HepG2 (cell line): ENCODE data around the gene GTF2A1. TPM values are rescaled to one million over a fixed set of nuclear protein-coding genes. Genes with fewer than 3 reads are reported as not detected.

Experiments
- ATAC-seq: fragments of 200-7000 bp; cut with Tn5 transposase; 3 replicates; pipeline ENCODE4 v1.9.1; 2020; ENCODE audit warnings: mild to moderate bottlenecking, moderate library complexity
- BruUV-seq: library from RNA; stranded (reverse); fragments of 400-500 nt; replicated peaks from 2 replicates; lab custom pipeline; 2021; lab: Mats Ljungman, UMichigan
- CTCF ChIA-PET: fragments of 300-600 bp; formaldehyde crosslinking; extraction: SDS; loops from one replicate; lab custom pipeline; 2021; ENCODE audit warnings: low total read pairs, inconsistent platforms, low intra/inter-chr PET ratio; lab: Yijun Ruan, JAX
- POLR2A ChIA-PET: fragments of 350-600 bp; sonication (Branson Sonifier 250); formaldehyde crosslinking; loops from one replicate; lab custom pipeline; 2020; ENCODE audit warnings: antibody characterized with exemption, inconsistent platforms; lab: Yijun Ruan, JAX
- DNase-seq: peaks from one replicate; pipeline ENCODE4 v3.0.0-alpha.2; 2015; ENCODE audit warnings: low spot score
- FAIRE-seq: peaks from 3 replicates; lab custom pipeline; 2011; peaks lifted over from hg19 to GRCh38; lab: Jason Lieb, UNC
- H2AFZ ChIP-seq: one replicate; pipeline ENCODE4 v1.6.1; 2011; ENCODE audit warnings: low read length, inconsistent platforms
- H3K27ac ChIP-seq: fragments of 300-600 bp; 3 replicates; pipeline ENCODE4 v1.8.0; 2011; ENCODE audit warnings: mixed run types, mild to moderate bottlenecking, mixed read lengths, low read length, inconsistent platforms; ENCODE audit not compliant: insufficient read depth; ENCODE audit errors: extremely low read length
- H3K27me3 ChIP-seq, 2 experiments: fragments of 200-600 bp in 1 of 2; 2 replicates in 1 of 2; 3 replicates in 1 of 2; pipeline versions ENCODE4 v1.6.0 to v1.8.0; 2011; ENCODE audit warnings: low read length in 2 of 2, mild to moderate bottlenecking in 2 of 2, moderate library complexity in 2 of 2, inconsistent platforms in 1 of 2; ENCODE audit not compliant: insufficient read depth in 2 of 2, control insufficient read depth in 1 of 2
- H3K36me3 ChIP-seq, 2 experiments: fragments of 200-600 bp in 1 of 2; replicated peaks in 1 of 2; 2 replicates in 1 of 2; 3 replicates in 1 of 2; pipeline versions ENCODE4 v1.5.1 to v1.8.0; 2011; ENCODE audit warnings: low read length in 2 of 2, inconsistent platforms in 1 of 2; ENCODE audit not compliant: insufficient read depth in 2 of 2, control insufficient read depth in 1 of 2
- H3K4me1 ChIP-seq: 2 replicates; pipeline ENCODE4 v1.5.1; 2012; ENCODE audit warnings: low read length, inconsistent platforms; ENCODE audit not compliant: insufficient read depth
- H3K4me2 ChIP-seq: 2 replicates; pipeline ENCODE4 v1.6.0; 2011; ENCODE audit warnings: low read depth, low read length, inconsistent platforms
- H3K4me3 ChIP-seq, 3 experiments: fragments of 200-600 bp in 1 of 3; sonication (generic), shearing (Covaris generic) in 1 of 3; replicated peaks in 1 of 3; 2 replicates each; pipeline ENCODE4 v1.5.1; 2011 to 2016; ENCODE audit warnings: low read length in 3 of 3, inconsistent platforms in 2 of 3, low read depth in 2 of 3, mild to moderate bottlenecking in 2 of 3, control low read depth in 1 of 3, mixed read lengths in 1 of 3; ENCODE audit not compliant: insufficient read depth in 1 of 3
- H3K79me2 ChIP-seq: one replicate; pipeline ENCODE4 v1.6.1; 2011; ENCODE audit warnings: low read length, inconsistent platforms; ENCODE audit not compliant: insufficient read depth
- H3K9ac ChIP-seq: 2 replicates; pipeline ENCODE4 v1.6.0; 2011; ENCODE audit warnings: mild to moderate bottlenecking, low read depth, low read length, inconsistent platforms; ENCODE audit not compliant: insufficient read depth
- H3K9me3 ChIP-seq: 2 replicates; pipeline ENCODE4 v1.5.1; 2012; ENCODE audit warnings: mild to moderate bottlenecking, low read length
- H4K20me1 ChIP-seq: 2 replicates; pipeline ENCODE4 v1.6.0; 2011; ENCODE audit warnings: inconsistent platforms, mild to moderate bottlenecking, low read length, moderate library complexity; ENCODE audit not compliant: insufficient read depth
- ARNTL ChIP-seq: sonication (generic); formaldehyde crosslinking; IDR thresholded peaks from 2 replicates; pipeline ENCODE4 v1.4.0; 2020; ENCODE audit warnings: mild to moderate bottlenecking, missing genetic modification reagents
- ETV6 ChIP-seq: sonication (generic); formaldehyde crosslinking; conservative IDR thresholded peaks from 2 replicates; pipeline ENCODE4 v1.4.0; 2020; ENCODE audit warnings: missing genetic modification reagents
- FOXA1 ChIP-seq, 2 experiments: fragments of 450-650 bp in 1 of 2; sonication (generic) in 1 of 2; formaldehyde crosslinking in 1 of 2; IDR thresholded peaks; 2 replicates each; pipeline versions ENCODE4 v1.4.0 to v1.6.1; 2016 to 2020; ENCODE audit warnings: missing genetic modification reagents in 1 of 2
- JARID2 ChIP-seq: sonication (generic); formaldehyde crosslinking; IDR thresholded peaks from 2 replicates; pipeline ENCODE4 v1.8.1; 2023; ENCODE audit warnings: missing genetic modification reagents, inconsistent platforms; ENCODE audit not compliant: insufficient replicate concordance
- MIXL1 ChIP-seq: IDR thresholded peaks from 2 replicates; pipeline ENCODE4 v1.6.1; 2016
- PAXIP1 ChIP-seq: sonication (generic); formaldehyde crosslinking; conservative IDR thresholded peaks from 2 replicates; pipeline ENCODE4 v1.4.0; 2020; ENCODE audit warnings: mild to moderate bottlenecking, missing genetic modification reagents, moderate library complexity
- RCOR2 ChIP-seq: IDR thresholded peaks from 2 replicates; pipeline ENCODE4 v1.6.1; 2016; ENCODE audit warnings: missing biosample characterization, missing genetic modification reagents
- REXO4 ChIP-seq: sonication (generic); formaldehyde crosslinking; IDR thresholded peaks from 2 replicates; pipeline ENCODE4 v1.8.0; 2022; ENCODE audit warnings: missing genetic modification reagents, mild to moderate bottlenecking, borderline replicate concordance
- SOX6 ChIP-seq, 2 experiments: fragments of 450-650 bp in 1 of 2; sonication (generic) in 1 of 2; formaldehyde crosslinking in 1 of 2; IDR thresholded peaks; 2 replicates each; pipeline versions ENCODE4 v1.4.0 to v1.6.1; 2017 to 2020; ENCODE audit warnings: antibody characterized with exemption in 1 of 2, mild to moderate bottlenecking in 1 of 2, missing genetic modification reagents in 1 of 2
- TRIM22 ChIP-seq: fragments of 450-650 bp; IDR thresholded peaks from 2 replicates; pipeline ENCODE4 v1.6.1; 2017
- ZC3H4 ChIP-seq: sonication (generic); formaldehyde crosslinking; IDR thresholded peaks from 2 replicates; pipeline ENCODE4 v1.4.0; 2020; ENCODE audit warnings: missing genetic modification reagents, borderline replicate concordance
- ZNF253 ChIP-seq: sonication (generic); formaldehyde crosslinking; IDR thresholded peaks from 2 replicates; pipeline ENCODE4 v1.8.0; 2022; ENCODE audit warnings: mild to moderate bottlenecking, missing genetic modification reagents, borderline replicate concordance
- ZNF331 ChIP-seq: sonication (generic); formaldehyde crosslinking; IDR thresholded peaks from 2 replicates; pipeline ENCODE4 v1.4.0; 2020; ENCODE audit warnings: missing genetic modification reagents
- ZNF367 ChIP-seq: sonication (generic); formaldehyde crosslinking; IDR thresholded peaks from 2 replicates; pipeline ENCODE4 v1.4.0; 2020; ENCODE audit warnings: missing genetic modification reagents, borderline replicate concordance
- ZNF605 ChIP-seq: sonication (generic); formaldehyde crosslinking; IDR thresholded peaks from 2 replicates; pipeline ENCODE4 v1.8.0; 2022; ENCODE audit warnings: mild to moderate bottlenecking, missing genetic modification reagents
- WGBS: methylation state at CpG from one replicate; pipeline ENCODE4 v1.1.6; 2017; ENCODE audit warnings: low lambda C conversion rate; 5-methylcytosine and 5-hydroxymethylcytosine counted together
- in situ Hi-C: cut with HindIII; loops from 2 replicates; pipeline ENCODE4 v1.10.0; 2017; ENCODE audit warnings: low pct_unique_long_range_greater_than_20kb; ENCODE audit not compliant: extremely low pct_ligation_motif_present
- intact Hi-C: fragments of 100-400 bp; cut with micrococcal nuclease; formaldehyde crosslinking; loops from one replicate; pipeline ENCODE4 v1.10.0; 2022; ENCODE audit not compliant: unreplicated experiment
- polyA plus RNA-seq, 8 experiments: library from polyadenylated mRNA; depleted of rRNA in 3 of 8; stranded (reverse) in 7 of 8; unstranded in 1 of 8; fragments of >200 nt; fragmentation: Illumina TruSeq in 4 of 8; extraction: Trizol in 4 of 8; gene quantifications; 2 replicates each; pipeline versions ENCODE4 v1.2.1 to v1.2.3, GENCODE V29; 2011 to 2016; ENCODE audit warnings: low read depth in 4 of 8, missing spikeins in 1 of 8, mixed read lengths in 1 of 8; ENCODE audit not compliant: insufficient read depth in 1 of 8
- total RNA-seq, 5 experiments: library from RNA; depleted of rRNA; stranded (reverse); fragments of >200 nt; fragmentation: Illumina TruSeq; extraction: Trizol; gene quantifications; 2 replicates each; pipeline ENCODE4 v1.2.3, GENCODE V29; 2016; ENCODE audit warnings: low read depth in 1 of 5

GTF2A1 gene
- total and polyA plus RNA-seq, 2 of the 13 experiments (the other 11 are each of a cell fraction or from before 2014, with no cell fraction given), result 14.9 to 17.5 TPM

DNA sequence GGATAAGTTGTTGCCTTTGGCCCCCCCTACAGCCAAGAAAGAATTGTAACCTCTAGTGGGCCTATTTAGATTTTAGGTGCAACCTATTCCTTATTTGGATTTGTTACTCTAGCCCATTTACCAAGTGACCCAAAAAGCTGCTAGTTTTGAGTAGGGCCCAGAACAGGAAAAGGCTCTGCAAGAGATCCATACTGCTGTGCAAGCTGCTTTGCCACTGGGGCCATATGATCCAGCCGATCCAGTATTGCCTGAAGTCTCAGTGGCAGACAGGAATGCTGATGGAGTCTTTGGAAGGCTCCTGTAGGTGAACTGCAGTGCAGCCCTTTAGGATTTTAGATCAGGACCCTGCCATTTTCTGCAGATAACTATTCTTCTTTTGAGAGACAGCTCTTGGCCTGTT is 12.9 kb upstream of the GTF2A1 start:
- intact Hi-C loops, result no loop called here
- no peak for FAIRE-seq
- Histone ChIP-seq H3K36me3 (no peaks in the 10 kb centered on the region), H2AFZ (no peak overlapping the region), H3K27me3 (no peaks in the 10 kb centered on the region), H3K4me1 (peaks cover 26% of the 10 kb centered on the region), H3K27ac (no peak overlapping the region), H4K20me1 (no peaks in the 10 kb centered on the region), H3K79me2 (no peaks in the 10 kb centered on the region), H3K4me2 (no peak overlapping the region), H3K4me3 (no peak overlapping the region), H3K9me3 (no peaks in the 10 kb centered on the region), H3K9ac (no peak overlapping the region)
- in situ Hi-C loops, result no loop called here
- 40% methylated on average over 1 of the region's 1 CpG for WGBS
- POLR2A ChIA-PET, result interaction anchor here (2.0 kb wide), 1 partner anchor 13 kb away, joined by 8 read pairs; the partner anchor contains the start of gene GTF2A1
- no peak for DNase-seq
- no peak for ATAC-seq
- TF ChIP-seq ZNF331 (CRISPR knock-in tag) (peak; percentile 51; the same call in 1 of the 2 replicates), JARID2 (no peak), TRIM22 (no peak), RCOR2 (CRISPR knock-in tag) (no peak), ETV6 (no peak)
- CTCF ChIA-PET, result no interaction called here
- BruUV-seq, result no TSS peak

DNA sequence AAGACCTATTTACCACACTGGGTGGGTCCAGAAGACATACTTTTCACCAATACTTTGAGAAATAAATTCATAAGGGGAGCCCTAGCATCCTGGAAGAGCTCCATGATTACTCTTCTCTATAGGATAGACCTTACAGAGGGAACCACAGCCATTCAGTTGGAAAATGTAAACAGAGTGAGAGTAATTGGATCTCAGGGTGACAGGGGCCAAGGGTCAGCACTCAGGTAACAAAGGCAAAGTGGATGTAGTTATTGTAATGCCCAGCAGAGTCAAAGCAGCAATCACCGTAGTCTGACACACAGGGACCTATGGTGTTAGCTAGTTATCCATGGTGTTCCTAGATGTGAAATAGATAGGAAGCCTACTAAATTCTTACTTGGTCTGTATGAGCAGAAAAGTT is 10.8 kb upstream of the GTF2A1 start:
- peak overlapping the region; percentile 23; the same call in 1 of the 2 replicates for H3K4me2 ChIP-seq
- peak; percentile 27 for DNase-seq
- peak; percentile 94 for ATAC-seq
- POLR2A ChIA-PET, result interaction anchor here (1.2 to 1.7 kb wide), 2 partner anchors 10 to 12 kb away, joined by 4 to 6 read pairs; partner anchors contain the start of gene GTF2A1
- no peaks in the 10 kb centered on the region for H3K79me2 ChIP-seq
- no peak overlapping the region for H2AFZ ChIP-seq
- intact Hi-C loops, result loop anchor here (1.0 kb wide), 1 partner anchor 22 kb away; no protein-coding TSS in a partner anchor
- H3K4me3 ChIP-seq, result no peak overlapping the region
- no peaks in the 10 kb centered on the region for H3K36me3 ChIP-seq
- in situ Hi-C loops, result no loop called here
- no peaks in the 10 kb centered on the region for H3K27me3 ChIP-seq
- H3K4me1 ChIP-seq, result peaks cover 26% of the 10 kb centered on the region
- H3K9ac ChIP-seq, result no peak overlapping the region
- CTCF ChIA-PET, result no interaction called here
- H3K9me3 ChIP-seq, result no peaks in the 10 kb centered on the region
- BruUV-seq, result no TSS peak
- 10% methylated on average over 1 of the region's 1 CpG for WGBS
- H4K20me1 ChIP-seq, result no peaks in the 10 kb centered on the region
- H3K27ac ChIP-seq, result no peak overlapping the region
- no peak for FAIRE-seq
- TF ChIP-seq PAXIP1 (CRISPR knock-in tag), result peak; percentile 37; the same call in 1 of the 2 replicates
- TF ChIP-seq ZNF367 (CRISPR knock-in tag), result no peak
- no peak for TF ChIP-seq ARNTL (CRISPR knock-in tag)
- TF ChIP-seq SOX6 (IDR thresholded peaks at IDR 0.05), result no peak
- peak; percentile 68 for TF ChIP-seq SOX6 (CRISPR knock-in tag; IDR thresholded peaks at IDR 0.05)
- TF ChIP-seq MIXL1, result peak; percentile 45; the same call in 1 of the 2 replicates
- no peak for TF ChIP-seq ZNF253 (CRISPR knock-in tag)
- TF ChIP-seq FOXA1 (IDR thresholded peaks at IDR 0.05), result no peak
- TF ChIP-seq FOXA1 (CRISPR knock-in tag; IDR thresholded peaks at IDR 0.05), result 0 out of 2 replicates have a peak, but pooled peaks have one; percentile 38
- TF ChIP-seq ZC3H4 (CRISPR knock-in tag), result no peak
- TF ChIP-seq REXO4 (CRISPR knock-in tag), result no peak
- TF ChIP-seq ZNF605 (CRISPR knock-in tag), result no peak
